ENCODE measurements around the gene CDKL4.

Gene CDKL4

DNA sequence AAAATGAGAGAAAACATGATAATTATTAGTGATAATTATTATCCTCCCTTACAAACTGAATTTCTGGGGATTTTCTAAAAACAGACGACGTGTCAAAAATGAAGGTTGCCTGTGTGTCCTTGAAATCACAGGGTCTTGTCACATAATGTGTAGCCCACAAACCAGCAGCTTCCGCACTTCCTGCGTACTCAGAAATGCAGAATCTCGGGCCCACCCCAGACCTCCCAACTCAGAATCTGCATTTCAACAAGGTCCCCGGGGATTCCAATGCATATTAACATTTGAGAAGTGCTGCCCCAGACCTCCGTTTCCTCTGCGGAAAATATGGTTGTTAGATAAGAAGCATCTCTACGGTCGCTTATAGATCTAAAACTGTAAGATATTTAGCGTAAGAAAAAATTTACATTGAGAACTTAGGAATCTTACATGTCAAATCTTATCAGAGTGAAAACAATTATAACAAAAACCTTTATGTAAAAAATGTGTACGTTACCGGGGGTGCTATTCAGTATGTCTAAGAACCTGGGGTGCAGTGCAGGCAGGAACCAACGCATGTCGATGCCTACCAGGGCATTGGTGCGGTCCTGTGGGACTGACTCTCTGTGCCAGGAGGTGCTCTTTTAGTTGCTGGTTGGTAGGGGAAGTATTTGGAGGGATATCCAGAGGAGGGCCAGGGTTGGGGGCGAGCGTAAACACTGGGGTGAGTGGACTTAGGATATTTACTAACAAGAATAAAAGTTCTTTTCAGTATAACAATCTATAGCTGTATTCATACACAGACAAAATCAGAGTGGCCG lies 15.2 kb downstream of the CDKL4 start:
- Histone ChIP-seq H3K9me3 (ENCODE audit: insufficient read depth, low read depth, low read length) (no peaks in the 10 kb centered on the region), H3K36me3 (ENCODE audit: insufficient read depth, low read length) (no peaks in the 10 kb centered on the region), H3K27ac (ENCODE audit: low read depth, low read length) (peak overlapping the region; percentile 22), H3K27me3 (ENCODE audit: insufficient read depth, low read length) (no peaks in the 10 kb centered on the region), H3K9ac (ENCODE audit: low read depth, low read length) (peak overlapping the region; percentile 42), H3K4me1 (ENCODE audit: insufficient read depth, low read length) (peaks cover 25% of the 10 kb centered on the region), H3K4me3 (ENCODE audit: low read length) (peak overlapping the region; percentile 53)
- 6% methylated on average over 15 of the region's 19 CpGs for WGBS

DNA sequence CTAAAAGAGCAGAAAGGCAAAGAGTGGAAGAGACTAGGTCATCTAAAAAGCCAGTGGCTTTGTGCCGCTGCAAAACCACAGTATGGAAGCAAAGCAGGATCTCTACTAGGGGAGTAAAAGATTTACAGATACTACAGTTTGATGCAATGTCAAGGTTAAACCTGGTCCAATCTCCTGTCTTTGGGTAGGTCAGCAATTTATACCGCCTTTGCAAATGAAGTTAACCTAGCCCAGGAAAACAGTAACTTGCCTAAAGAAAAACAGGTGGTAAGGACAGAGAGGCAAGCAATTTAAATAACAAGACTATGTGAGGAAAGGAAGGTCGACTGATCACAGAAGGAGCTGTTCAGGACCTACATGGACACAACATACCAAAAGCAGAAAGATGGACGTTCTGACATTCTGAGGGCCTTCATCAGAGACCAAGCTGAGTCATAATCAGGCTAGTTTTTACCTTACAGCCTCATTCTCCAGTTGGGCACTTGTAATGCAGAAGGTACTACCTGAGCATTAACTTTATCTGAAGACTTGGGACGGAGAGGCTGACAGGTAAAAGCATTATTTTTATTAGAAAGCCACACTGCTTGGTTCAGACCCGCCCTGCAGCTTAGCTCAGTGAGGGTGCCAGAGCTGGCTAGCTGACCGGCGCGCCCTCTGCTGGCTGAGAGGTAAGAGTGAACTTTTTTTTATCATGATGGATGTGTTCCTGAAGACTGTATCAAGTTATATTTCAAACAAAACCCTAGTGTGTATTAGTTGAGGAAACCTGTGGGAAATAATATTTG lies 15.9 kb downstream of the CDKL4 start:
- peak overlapping the region; percentile 42; the same call in 1 of the 2 replicates for H3K9ac ChIP-seq (ENCODE audit: low read depth, low read length)
- WGBS, result 20% methylated on average over 9 of the region's 9 CpGs
- peak overlapping the region; percentile 53 for H3K4me3 ChIP-seq (ENCODE audit: low read length)
- H3K36me3 ChIP-seq (ENCODE audit: insufficient read depth, low read length), result no peaks in the 10 kb centered on the region
- peak overlapping the region; percentile 22; the same call in 1 of the 2 replicates for H3K27ac ChIP-seq (ENCODE audit: low read depth, low read length)
- H3K4me1 ChIP-seq (ENCODE audit: insufficient read depth, low read length), result peaks cover 25% of the 10 kb centered on the region
- no peaks in the 10 kb centered on the region for H3K9me3 ChIP-seq (ENCODE audit: insufficient read depth, low read depth, low read length)
- no peaks in the 10 kb centered on the region for H3K27me3 ChIP-seq (ENCODE audit: insufficient read depth, low read length)

DNA sequence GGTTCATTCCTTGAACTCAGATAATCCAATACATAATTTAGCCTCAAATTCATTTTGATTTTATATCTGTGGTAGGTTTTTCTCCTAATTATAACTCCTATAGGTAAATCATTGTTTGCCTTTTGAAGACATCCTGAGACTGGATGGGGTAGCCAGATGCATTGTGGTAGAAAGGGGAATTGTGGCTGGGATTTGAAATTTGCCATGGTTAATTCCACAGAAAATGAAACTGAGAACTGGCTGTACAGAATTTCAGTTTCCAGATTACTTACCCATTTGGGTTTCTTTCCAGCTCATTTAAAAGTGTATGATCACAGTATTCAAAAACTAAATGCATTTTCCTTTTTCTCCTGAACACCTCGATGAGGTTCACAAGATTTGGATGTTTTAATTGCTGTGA lies 18.2 kb downstream of the CDKL4 start:
- Histone ChIP-seq H3K4me3 (ENCODE audit: low read length) (no peak overlapping the region), H3K9ac (ENCODE audit: low read depth, low read length) (no peak overlapping the region), H3K27me3 (ENCODE audit: insufficient read depth, low read length) (no peaks in the 10 kb centered on the region), H3K36me3 (ENCODE audit: insufficient read depth, low read length) (no peaks in the 10 kb centered on the region), H3K4me1 (ENCODE audit: insufficient read depth, low read length) (peaks cover 20% of the 10 kb centered on the region), H3K9me3 (ENCODE audit: insufficient read depth, low read depth, low read length) (no peaks in the 10 kb centered on the region), H3K27ac (ENCODE audit: low read depth, low read length) (no peak overlapping the region)
- no CpG with 5 or more reads among the region's 1 CpG for WGBS

DNA sequence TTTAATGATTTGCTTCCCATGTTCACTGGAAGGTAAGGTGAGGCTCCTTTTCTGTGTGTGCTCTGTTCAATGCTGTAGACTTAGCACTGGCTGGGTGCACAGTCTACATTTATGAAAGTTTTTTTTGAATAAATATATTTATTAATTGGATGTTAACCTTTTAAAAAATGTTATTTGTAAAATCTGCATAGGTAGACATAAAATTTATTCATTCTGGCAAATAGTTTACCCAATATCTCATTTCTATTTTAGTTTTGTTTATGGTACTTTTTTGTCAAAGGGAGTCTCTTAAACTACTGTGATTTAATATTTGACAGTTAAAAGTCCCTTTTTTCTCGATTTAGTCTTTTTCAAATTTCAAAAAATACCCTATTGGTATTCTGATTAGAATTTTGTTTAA lies 19.9 kb downstream of the CDKL4 start:
- no CpG with 5 or more reads among the region's 1 CpG for WGBS
- H3K4me3 ChIP-seq (ENCODE audit: low read length), result no peak overlapping the region
- no peaks in the 10 kb centered on the region for H3K9me3 ChIP-seq (ENCODE audit: insufficient read depth, low read depth, low read length)
- H3K27ac ChIP-seq (ENCODE audit: low read depth, low read length), result no peak overlapping the region
- no peaks in the 10 kb centered on the region for H3K27me3 ChIP-seq (ENCODE audit: insufficient read depth, low read length)
- peaks cover 17% of the 10 kb centered on the region for H3K4me1 ChIP-seq (ENCODE audit: insufficient read depth, low read length)
- no peak overlapping the region for H3K9ac ChIP-seq (ENCODE audit: low read depth, low read length)
- H3K36me3 ChIP-seq (ENCODE audit: insufficient read depth, low read length), result no peaks in the 10 kb centered on the region

DNA sequence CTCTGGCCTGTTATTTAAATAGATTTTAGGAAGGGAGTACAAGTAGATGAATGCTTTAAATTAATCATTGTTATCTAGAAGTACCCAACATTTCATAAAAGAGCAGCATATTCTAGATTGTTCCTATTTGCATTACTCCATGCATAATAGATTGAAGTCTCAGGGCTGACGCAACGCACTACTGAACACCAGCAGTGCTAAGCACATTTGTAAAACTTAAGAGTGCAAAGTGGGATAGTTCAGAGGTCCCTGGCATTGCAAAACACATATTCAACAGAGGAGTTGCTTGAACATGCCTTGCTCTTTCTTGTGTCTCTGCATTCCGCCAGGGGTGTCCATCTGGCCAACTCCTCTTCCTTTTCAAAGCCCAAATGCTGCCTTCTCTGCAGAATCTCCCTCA lies 22.3 kb downstream of the CDKL4 start:
- Histone ChIP-seq H3K9ac (ENCODE audit: low read depth, low read length) (no peak overlapping the region), H3K27ac (ENCODE audit: low read depth, low read length) (no peak overlapping the region), H3K4me3 (ENCODE audit: low read length) (no peak overlapping the region), H3K36me3 (ENCODE audit: insufficient read depth, low read length) (no peaks in the 10 kb centered on the region), H3K4me1 (ENCODE audit: insufficient read depth, low read length) (peaks cover 6% of the 10 kb centered on the region; the same call in 1 of the 2 replicates), H3K9me3 (ENCODE audit: insufficient read depth, low read depth, low read length) (no peaks in the 10 kb centered on the region), H3K27me3 (ENCODE audit: insufficient read depth, low read length) (no peaks in the 10 kb centered on the region)
- WGBS, result 87% methylated on average over 3 of the region's 3 CpGs

DNA sequence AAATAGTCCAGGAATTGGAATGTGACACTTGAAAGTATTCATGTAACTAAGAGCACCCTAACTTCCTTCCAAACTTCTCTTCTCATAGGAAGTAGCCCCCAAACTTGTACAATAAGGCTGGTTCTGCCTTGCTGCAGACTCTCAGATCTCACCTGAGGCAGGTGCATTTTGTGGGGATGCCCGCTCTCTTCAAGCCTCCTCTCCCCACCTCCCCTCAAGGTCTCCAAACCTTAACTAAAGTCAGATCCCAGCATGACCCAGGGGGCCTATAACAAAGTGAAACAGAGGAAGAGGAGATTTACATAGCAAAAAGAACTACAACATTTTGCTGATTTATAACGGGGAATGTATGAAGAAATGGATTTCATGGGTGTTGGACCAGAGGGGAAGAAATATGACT lies 23.6 kb downstream of the CDKL4 start:
- H3K27ac ChIP-seq (ENCODE audit: low read depth, low read length), result no peak overlapping the region
- no peak overlapping the region for H3K9ac ChIP-seq (ENCODE audit: low read depth, low read length)
- H3K4me1 ChIP-seq (ENCODE audit: insufficient read depth, low read length), result peaks cover 6% of the 10 kb centered on the region; the same call in 1 of the 2 replicates
- H3K4me3 ChIP-seq (ENCODE audit: low read length), result no peak overlapping the region
- no peaks in the 10 kb centered on the region for H3K9me3 ChIP-seq (ENCODE audit: insufficient read depth, low read depth, low read length)
- no peaks in the 10 kb centered on the region for H3K27me3 ChIP-seq (ENCODE audit: insufficient read depth, low read length)
- no peaks in the 10 kb centered on the region for H3K36me3 ChIP-seq (ENCODE audit: insufficient read depth, low read length)
- WGBS, result 93% methylated on average over 2 of the region's 2 CpGs

DNA sequence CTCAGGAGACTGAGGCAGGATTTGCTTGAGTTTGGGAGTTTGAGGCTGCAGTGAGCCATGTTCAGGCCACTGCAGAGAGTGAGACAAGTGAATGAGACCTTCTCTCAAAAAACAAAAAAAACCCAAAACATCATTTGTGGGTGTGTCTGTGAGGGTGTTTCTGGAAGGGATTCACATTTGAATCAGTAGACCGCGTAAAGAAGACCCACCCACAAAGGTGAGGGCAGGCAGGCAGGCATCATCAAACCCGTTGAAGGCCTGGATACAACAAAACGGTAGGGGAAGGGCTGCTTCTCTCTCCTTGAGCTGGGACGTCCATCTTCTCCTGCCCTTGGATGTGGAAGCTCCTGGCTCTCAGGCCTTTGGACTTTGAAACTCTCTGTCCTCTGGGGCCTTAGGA lies 25.4 kb downstream of the CDKL4 start:
- H3K27ac ChIP-seq (ENCODE audit: low read depth, low read length), result no peak overlapping the region
- H3K4me1 ChIP-seq (ENCODE audit: insufficient read depth, low read length), result peaks cover 6% of the 10 kb centered on the region; the same call in 1 of the 2 replicates
- no peak overlapping the region for H3K9ac ChIP-seq (ENCODE audit: low read depth, low read length)
- H3K36me3 ChIP-seq (ENCODE audit: insufficient read depth, low read length), result no peaks in the 10 kb centered on the region
- 91% methylated on average over 5 of the region's 5 CpGs for WGBS
- H3K4me3 ChIP-seq (ENCODE audit: low read length), result no peak overlapping the region
- H3K27me3 ChIP-seq (ENCODE audit: insufficient read depth, low read length), result no peaks in the 10 kb centered on the region
- H3K9me3 ChIP-seq (ENCODE audit: insufficient read depth, low read depth, low read length), result no peaks in the 10 kb centered on the region

DNA sequence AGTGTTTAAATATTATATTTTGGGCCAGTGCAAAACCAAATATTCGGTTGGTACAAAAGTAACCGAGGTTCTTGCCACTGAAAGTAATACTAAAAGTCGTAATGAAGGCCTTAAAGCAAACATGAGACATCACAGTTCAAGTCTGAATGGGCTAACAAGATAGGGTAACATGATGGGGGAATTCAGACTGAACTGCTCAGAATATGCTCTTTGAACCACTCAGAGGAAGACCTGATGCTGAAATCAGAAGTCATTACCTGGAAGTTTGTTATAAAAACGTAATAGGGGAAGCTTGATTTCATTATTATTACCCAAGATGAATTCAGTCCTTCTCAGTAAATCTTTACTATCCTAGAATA lies 26.6 kb downstream of the CDKL4 start:
- peaks cover 6% of the 10 kb centered on the region; the same call in 1 of the 2 replicates for H3K4me1 ChIP-seq (ENCODE audit: insufficient read depth, low read length)
- H3K9me3 ChIP-seq (ENCODE audit: insufficient read depth, low read depth, low read length), result no peaks in the 10 kb centered on the region
- H3K4me3 ChIP-seq (ENCODE audit: low read length), result no peak overlapping the region
- H3K36me3 ChIP-seq (ENCODE audit: insufficient read depth, low read length), result no peaks in the 10 kb centered on the region
- no peak overlapping the region for H3K27ac ChIP-seq (ENCODE audit: low read depth, low read length)
- no peak overlapping the region for H3K9ac ChIP-seq (ENCODE audit: low read depth, low read length)
- no peaks in the 10 kb centered on the region for H3K27me3 ChIP-seq (ENCODE audit: insufficient read depth, low read length)
- 95% methylated on average over 3 of the region's 4 CpGs for WGBS

DNA sequence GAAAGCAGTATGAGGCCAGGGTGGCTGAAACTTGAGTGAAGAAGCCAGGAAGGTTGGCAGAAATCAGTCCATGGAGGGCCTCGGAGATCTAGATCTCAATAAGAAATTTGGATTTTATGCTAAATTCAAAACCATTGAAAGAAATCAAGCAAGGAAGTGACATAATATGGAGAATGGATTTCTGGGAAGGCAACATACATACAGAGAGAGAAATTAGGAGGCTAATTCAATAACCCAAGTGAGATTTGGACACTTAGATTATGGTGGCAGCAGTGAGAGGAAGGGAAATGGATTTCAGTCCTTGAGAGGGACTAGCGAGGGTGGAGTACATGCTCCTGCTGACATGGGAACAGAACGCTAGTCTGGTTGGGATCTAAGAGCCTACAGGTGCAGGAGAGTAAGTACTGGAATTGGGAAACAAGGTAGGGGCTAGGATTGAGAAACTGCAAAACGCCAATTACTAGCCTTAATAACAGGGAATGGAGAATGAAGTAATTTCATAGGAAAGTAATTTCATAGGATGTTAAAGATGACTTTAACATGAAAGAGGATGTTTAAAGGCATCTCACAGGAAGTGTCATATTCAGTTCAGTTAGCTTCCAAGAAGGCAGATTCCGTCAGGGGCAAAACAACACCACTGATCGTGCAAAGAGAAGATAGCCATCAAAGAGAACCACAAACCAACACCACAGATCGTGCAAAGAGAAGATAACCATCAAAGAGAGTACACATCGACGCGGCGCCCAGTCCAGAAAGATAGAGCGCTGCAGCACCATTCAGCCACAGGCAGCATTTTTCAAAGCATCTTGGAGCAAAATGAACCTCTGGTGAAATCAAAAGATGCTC lies 27.2 kb downstream of the CDKL4 start:
- WGBS, result 88% methylated on average over 12 of the region's 12 CpGs
- no peak overlapping the region for H3K9ac ChIP-seq (ENCODE audit: low read depth, low read length)
- H3K4me3 ChIP-seq (ENCODE audit: low read length), result no peak overlapping the region

DNA sequence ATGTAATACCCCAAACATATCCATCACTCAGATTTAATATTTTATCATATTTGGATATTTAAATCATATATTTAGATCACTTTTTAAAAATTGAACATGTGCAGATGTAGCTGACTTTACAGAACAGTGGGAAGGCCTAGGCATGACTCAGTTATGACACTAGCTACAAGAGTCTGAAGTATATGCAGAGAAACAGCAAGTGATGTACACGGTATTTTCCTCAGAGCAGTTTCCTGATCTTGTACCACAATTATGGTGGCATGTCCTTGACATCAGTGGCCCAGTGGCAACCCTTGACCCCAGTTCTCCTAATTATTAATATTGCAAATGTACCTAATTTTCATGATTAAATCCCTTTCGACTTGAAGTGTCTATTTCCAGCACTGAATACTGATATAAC lies 28.2 kb downstream of the CDKL4 start:
- H3K4me3 ChIP-seq (ENCODE audit: low read length), result no peak overlapping the region
- no peak overlapping the region for H3K27ac ChIP-seq (ENCODE audit: low read depth, low read length)
- WGBS, result 90% methylated on average over 2 of the region's 2 CpGs
- H3K36me3 ChIP-seq (ENCODE audit: insufficient read depth, low read length), result no peaks in the 10 kb centered on the region
- H3K4me1 ChIP-seq (ENCODE audit: insufficient read depth, low read length), result peaks cover 6% of the 10 kb centered on the region; the same call in 1 of the 2 replicates
- no peaks in the 10 kb centered on the region for H3K27me3 ChIP-seq (ENCODE audit: insufficient read depth, low read length)
- H3K9me3 ChIP-seq (ENCODE audit: insufficient read depth, low read depth, low read length), result no peaks in the 10 kb centered on the region
- H3K9ac ChIP-seq (ENCODE audit: low read depth, low read length), result no peak overlapping the region

More for the DNA sequence above, 27.2 kb downstream of the CDKL4 start:
- no peaks in the 10 kb centered on the region for H3K36me3 ChIP-seq (ENCODE audit: insufficient read depth, low read length)
- no peaks in the 10 kb centered on the region for H3K9me3 ChIP-seq (ENCODE audit: insufficient read depth, low read depth, low read length)
- H3K4me1 ChIP-seq (ENCODE audit: insufficient read depth, low read length), result peaks cover 6% of the 10 kb centered on the region; the same call in 1 of the 2 replicates
- H3K27me3 ChIP-seq (ENCODE audit: insufficient read depth, low read length), result no peaks in the 10 kb centered on the region
- H3K27ac ChIP-seq (ENCODE audit: low read depth, low read length), result no peak overlapping the region

DNA sequence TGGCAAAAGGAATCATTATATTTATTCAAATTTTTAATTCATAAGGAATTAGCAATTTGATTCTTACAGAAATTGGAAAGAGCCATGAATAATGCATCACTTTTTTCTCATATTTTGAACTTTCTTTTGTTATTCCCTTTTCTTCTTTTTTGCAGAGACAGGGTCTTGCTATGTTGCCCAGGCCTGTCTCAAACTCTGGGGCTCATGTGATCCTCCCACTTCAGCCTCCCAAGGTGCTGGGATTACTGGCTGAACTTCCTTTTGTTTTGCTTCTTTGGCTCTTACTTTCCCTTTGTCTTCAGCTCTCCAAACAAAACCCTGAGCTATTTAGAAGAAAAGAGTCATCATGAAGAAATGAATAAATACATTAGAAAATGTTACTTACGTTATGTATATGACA lies 30.8 kb downstream of the CDKL4 start:
- no peaks in the 10 kb centered on the region for H3K9me3 ChIP-seq (ENCODE audit: insufficient read depth, low read depth, low read length)
- H3K27ac ChIP-seq (ENCODE audit: low read depth, low read length), result no peak overlapping the region
- WGBS, result 100% methylated on average over 1 of the region's 1 CpG
- no peaks in the 10 kb centered on the region for H3K4me1 ChIP-seq (ENCODE audit: insufficient read depth, low read length)
- H3K9ac ChIP-seq (ENCODE audit: low read depth, low read length), result no peak overlapping the region
- H3K36me3 ChIP-seq (ENCODE audit: insufficient read depth, low read length), result no peaks in the 10 kb centered on the region
- H3K27me3 ChIP-seq (ENCODE audit: insufficient read depth, low read length), result no peaks in the 10 kb centered on the region
- H3K4me3 ChIP-seq (ENCODE audit: low read length), result no peak overlapping the region
